HFFc6 (cell line): ENCODE measurements around the gene MAFG. TPM values are rescaled to one million over a fixed set of nuclear protein-coding genes. Genes with fewer than 3 reads are reported as not detected.

Source experiments
- DNase-seq: peaks from one replicate; pipeline ENCODE4 v3.0.0-alpha.2; 2018
- H3K27ac Mint-ChIP-seq: 2 replicates; pipeline ENCODE4 v1.8.0; 2020; ENCODE audit warnings: mild to moderate bottlenecking, mixed read lengths
- H3K27me3 Mint-ChIP-seq: 2 replicates; pipeline ENCODE4 v1.8.0; 2021; ENCODE audit warnings: mild to moderate bottlenecking, moderate library complexity, mixed read lengths; ENCODE audit not compliant: insufficient read depth
- H3K36me3 Mint-ChIP-seq: 2 replicates; pipeline ENCODE4 v1.8.0; 2021; ENCODE audit warnings: low read depth, mixed read lengths
- H3K4me1 Mint-ChIP-seq: 2 replicates; pipeline ENCODE4 v1.8.0; 2020; ENCODE audit warnings: low read depth, mixed read lengths
- H3K4me3 Mint-ChIP-seq: 2 replicates; pipeline ENCODE4 v1.8.0; 2020; ENCODE audit warnings: mild to moderate bottlenecking, moderate library complexity, mixed read lengths
- H3K9me3 Mint-ChIP-seq: 2 replicates; pipeline ENCODE4 v1.8.0; 2020; ENCODE audit warnings: mild to moderate bottlenecking, mixed read lengths
- total RNA-seq, 6 experiments: library from RNA; stranded (reverse); fragmentation: NEBNext Ultra II Directional; extraction: Animal tissue kit (Norgen Biotek cat#: 25700); gene quantifications; 2 replicates in 1 of 6; 3 replicates in 5 of 6; pipeline ENCODE4 v1.2.3, GENCODE V29; 2021
- TF ChIP-seq, protein P1 (sequence below): fragments of 200-600 bp; sonication (generic); IDR thresholded peaks from 2 replicates; pipeline ENCODE4 v1.5.0; 2021; ENCODE audit warnings: antibody characterized with exemption, mild to moderate bottlenecking

The MAFG gene
- total RNA-seq, 6 experiments from 2014 or later: 17.7 to 22.4 (median 18.2) TPM

DNA sequence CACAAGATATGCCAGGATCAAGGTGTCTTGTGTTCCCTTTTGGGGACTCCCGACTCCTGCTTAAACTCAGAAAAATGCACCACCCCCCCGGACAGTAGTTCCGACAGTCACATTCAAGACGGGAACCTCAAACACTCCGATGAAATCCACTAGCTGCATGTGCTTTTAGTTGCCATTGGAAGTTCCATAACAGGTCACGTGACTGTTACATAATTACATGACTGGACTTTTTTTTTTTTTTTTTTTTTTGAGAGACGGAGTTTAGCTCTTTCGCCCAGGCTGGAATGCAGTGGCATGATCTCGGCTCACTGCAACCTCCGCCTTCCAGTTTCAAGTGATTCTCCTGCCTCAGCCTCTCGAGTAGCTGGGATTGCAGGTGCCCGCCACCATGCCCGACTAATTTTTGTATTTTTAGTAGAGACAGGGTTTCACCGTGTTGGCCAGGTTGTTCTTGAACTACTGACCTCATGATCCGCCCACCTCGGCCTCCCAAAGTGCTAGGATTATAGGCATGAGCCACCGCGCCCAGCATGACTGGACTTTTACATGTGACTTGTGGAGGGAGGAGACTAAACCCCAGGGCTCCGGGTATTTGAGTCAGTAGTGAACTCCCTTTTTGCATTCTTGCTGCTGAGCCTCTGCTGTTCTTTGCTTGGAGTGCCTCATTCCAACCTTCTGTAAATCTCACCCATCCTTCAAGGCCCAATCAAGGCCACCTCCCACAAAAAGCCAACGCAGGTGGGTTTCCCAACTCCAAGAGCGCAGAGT, 11.1 kb downstream of the MAFG start:
- H3K9me3 Mint-ChIP-seq: no peaks in the 10 kb centered on the region
- peak; percentile 72 for DNase-seq
- peaks cover 48% of the 10 kb centered on the region for H3K36me3 Mint-ChIP-seq
- peak overlapping the region; percentile 70 for H3K27ac Mint-ChIP-seq
- peak overlapping the region; percentile 90 for H3K4me3 Mint-ChIP-seq
- TF ChIP-seq, protein P1, sequence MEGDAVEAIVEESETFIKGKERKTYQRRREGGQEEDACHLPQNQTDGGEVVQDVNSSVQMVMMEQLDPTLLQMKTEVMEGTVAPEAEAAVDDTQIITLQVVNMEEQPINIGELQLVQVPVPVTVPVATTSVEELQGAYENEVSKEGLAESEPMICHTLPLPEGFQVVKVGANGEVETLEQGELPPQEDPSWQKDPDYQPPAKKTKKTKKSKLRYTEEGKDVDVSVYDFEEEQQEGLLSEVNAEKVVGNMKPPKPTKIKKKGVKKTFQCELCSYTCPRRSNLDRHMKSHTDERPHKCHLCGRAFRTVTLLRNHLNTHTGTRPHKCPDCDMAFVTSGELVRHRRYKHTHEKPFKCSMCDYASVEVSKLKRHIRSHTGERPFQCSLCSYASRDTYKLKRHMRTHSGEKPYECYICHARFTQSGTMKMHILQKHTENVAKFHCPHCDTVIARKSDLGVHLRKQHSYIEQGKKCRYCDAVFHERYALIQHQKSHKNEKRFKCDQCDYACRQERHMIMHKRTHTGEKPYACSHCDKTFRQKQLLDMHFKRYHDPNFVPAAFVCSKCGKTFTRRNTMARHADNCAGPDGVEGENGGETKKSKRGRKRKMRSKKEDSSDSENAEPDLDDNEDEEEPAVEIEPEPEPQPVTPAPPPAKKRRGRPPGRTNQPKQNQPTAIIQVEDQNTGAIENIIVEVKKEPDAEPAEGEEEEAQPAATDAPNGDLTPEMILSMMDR: no peak
- H3K27me3 Mint-ChIP-seq: no peaks in the 10 kb centered on the region; the same call in 1 of the 2 replicates
- H3K4me1 Mint-ChIP-seq: peaks cover 33% of the 10 kb centered on the region

DNA sequence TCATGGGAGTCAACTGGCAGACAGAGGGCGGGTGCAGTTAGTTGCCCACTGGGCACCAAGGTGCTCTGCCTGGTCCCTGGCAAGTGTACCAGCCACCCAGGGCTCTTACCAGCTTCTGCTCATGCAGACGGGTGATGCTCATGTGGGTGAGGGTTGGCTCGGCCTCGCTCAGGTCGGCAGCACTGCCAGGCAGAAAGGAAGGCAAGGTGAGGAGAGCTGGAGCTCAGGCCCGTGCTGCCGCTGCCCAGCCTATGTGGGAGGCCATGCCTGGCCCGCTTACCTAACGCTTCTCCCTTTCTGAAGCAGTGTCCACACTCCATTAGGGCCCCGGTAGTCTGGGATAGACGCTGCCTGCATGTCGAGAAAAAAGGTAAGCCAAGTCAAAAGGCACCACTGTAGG, 12.2 kb downstream of the MAFG start:
- H3K27ac Mint-ChIP-seq: no peak overlapping the region

DNA sequence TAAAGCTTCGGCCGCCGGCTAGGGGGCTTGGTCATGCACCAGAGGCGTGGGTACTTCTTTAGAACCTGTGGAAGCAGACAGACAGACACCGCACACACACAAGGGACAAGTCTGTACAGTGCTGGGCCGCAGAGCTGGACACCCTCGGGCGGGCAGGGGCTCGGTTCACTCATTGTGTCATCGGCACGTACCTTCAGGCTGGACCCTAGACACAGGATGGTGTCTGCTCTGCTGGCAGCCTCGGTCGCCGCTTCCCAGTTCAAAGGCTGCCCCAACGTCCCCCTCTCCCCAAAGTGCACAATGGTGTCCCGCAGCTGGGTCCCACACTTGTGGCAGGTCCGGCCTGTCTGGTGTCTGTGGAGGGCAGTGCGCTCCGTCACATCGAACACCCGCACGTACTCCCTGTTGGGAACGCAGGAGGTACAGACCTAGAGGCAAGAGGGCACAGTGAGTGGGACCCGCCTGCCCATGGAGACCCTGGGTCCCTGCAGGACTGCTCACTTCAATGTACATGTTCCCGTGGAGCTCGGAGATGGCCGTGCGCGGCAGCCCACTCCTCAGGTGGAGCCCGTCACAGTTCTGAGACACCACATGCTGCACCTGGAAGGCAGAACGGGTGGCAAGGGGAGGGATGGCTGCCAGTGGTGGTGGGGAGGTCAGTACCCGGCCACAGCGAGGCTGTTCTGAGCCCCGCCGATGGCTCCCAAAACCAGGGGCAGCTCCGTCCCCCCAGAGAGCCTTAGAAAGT, 13.3 kb downstream of the MAFG start:
- H3K9me3 Mint-ChIP-seq: no peaks in the 10 kb centered on the region
- no peak overlapping the region for H3K27ac Mint-ChIP-seq
- peaks cover 40% of the 10 kb centered on the region for H3K36me3 Mint-ChIP-seq
- H3K4me1 Mint-ChIP-seq: peaks cover 24% of the 10 kb centered on the region
- TF ChIP-seq, protein P1: no peak
- no peak overlapping the region for H3K4me3 Mint-ChIP-seq
- DNase-seq: no peak
- H3K27me3 Mint-ChIP-seq: no peaks in the 10 kb centered on the region; the same call in 1 of the 2 replicates

More for the DNA sequence above, 12.2 kb downstream of the MAFG start:
- no peak overlapping the region for H3K4me3 Mint-ChIP-seq
- H3K36me3 Mint-ChIP-seq: peaks cover 44% of the 10 kb centered on the region
- no peaks in the 10 kb centered on the region; the same call in 1 of the 2 replicates for H3K27me3 Mint-ChIP-seq
- TF ChIP-seq, protein P1: no peak
- DNase-seq: no peak
- H3K9me3 Mint-ChIP-seq: no peaks in the 10 kb centered on the region
- H3K4me1 Mint-ChIP-seq: peaks cover 27% of the 10 kb centered on the region

DNA sequence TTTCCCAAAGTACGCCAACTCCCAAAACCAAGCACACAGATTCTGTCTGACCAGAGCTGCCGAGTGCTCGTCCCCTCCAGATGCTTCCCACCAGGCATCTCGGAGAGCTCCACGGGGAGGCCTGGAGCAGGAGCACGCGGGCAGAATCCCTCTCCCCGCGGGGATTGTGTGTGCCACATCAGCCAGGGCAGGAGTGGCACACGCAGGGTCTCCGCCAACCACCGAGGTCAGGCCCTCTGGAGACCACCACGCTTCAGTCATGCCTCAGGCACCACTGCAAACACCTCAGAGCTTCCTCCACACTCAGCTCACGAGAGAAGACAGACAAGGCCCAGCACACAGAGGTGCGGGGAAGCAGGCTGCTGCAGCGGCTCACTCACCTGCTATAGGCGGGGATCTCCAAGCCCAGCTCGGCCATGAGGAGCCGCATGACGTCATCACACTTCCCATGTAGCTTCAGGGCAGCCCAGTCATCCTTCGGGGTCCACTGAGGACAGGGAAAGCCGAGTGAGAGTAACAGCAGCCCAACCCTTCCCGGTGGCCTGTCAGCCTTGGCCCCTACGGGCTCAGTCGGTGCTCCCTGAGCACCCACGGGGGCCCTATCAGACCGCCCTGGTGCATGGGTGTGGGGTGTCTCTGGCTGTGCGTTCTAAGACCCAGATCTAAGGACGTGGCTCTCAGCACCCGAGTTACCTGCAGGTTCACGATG, 14.0 kb downstream of the MAFG start:
- no peak for DNase-seq
- Mint-ChIP-seq H3K4me1 (peaks cover 18% of the 10 kb centered on the region), H3K4me3 (no peak overlapping the region), H3K27ac (no peak overlapping the region), H3K9me3 (no peaks in the 10 kb centered on the region), H3K27me3 (no peaks in the 10 kb centered on the region; the same call in 1 of the 2 replicates), H3K36me3 (peaks cover 35% of the 10 kb centered on the region)
- TF ChIP-seq, protein P1: no peak

DNA sequence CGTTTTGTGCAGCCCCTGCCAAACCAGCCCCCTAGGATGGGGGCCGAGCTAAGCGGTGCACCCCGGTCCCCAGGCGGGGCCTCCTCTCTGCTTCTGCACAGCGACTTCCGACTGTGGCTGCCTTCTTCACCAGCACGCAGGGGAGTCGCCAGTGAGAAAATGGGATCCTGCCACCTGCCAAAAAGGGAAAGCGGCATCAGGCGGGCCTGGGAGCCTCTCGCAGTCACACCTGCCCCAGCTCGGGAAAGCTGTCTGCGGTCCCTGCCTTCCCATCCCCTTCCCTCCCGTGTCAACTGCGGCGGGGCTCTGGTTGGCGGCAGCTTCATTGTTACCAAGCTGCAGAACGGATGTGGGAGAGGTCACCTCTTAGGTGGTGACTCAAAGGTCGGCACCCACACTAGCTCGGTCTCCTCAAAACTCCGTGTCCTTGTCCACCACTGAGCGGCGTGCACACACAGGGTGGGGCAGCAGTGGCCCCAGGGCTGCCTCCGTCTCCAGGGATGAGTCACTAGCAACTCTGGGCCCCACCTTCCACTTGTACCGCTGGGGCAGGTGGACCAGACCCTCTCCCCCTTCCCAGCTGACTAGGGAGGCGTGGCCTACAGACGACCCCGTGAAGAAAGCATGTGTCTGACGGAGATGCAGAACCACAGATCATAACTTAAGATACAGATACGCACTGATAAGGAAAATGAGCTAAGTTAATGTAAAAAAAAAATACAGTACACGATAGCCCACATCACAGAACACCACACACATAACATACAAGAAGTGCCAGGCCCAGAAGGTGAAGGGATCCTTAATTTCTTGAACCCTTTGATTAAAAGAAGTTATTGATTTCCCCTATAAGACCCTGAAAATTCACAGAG, 14.9 kb downstream of the MAFG start:
- Mint-ChIP-seq H3K27me3 (no peaks in the 10 kb centered on the region; the same call in 1 of the 2 replicates), H3K4me3 (no peak overlapping the region), H3K36me3 (peaks cover 35% of the 10 kb centered on the region), H3K9me3 (no peaks in the 10 kb centered on the region), H3K27ac (no peak overlapping the region), H3K4me1 (peaks cover 18% of the 10 kb centered on the region)
- TF ChIP-seq, protein P1: no peak
- no peak for DNase-seq
